ENCODE results near the gene PLPP1.
"Not testable (repeated sequence)": the region's sequence is repeated elsewhere in the genome, so short reads cannot be mapped to it uniquely, and the experiment has no call there.

Gene PLPP1

GRCh38 chr5:55541056-55541635, 6.4 kb upstream of the PLPP1 start:
- DNase-seq = no peak

- DNase-seq = no peak
Measured at GRCh38 chr5:55540525-55540924, 5.8 kb upstream of the PLPP1 start.

- no peak for DNase-seq
Measured at GRCh38 chr5:55540024-55540423, 5.3 kb upstream of the PLPP1 start.

GRCh38 chr5:55538661-55539060, 3.9 kb upstream of the PLPP1 start:
- no peak for DNase-seq

GRCh38 chr5:55537315-55537714, 2.6 kb upstream of the PLPP1 start:
- not testable (repeated sequence) for DNase-seq

- DNase-seq = peak in 1 of 2 experiments; percentile 72
Measured at GRCh38 chr5:55535199-55535905, 588 bp upstream of the PLPP1 start.

- DNase-seq = peak in 1 of 2 experiments; percentile 71
Measured at GRCh38 chr5:55533521-55534435, 986 bp downstream of the PLPP1 start.

- no peak for DNase-seq
Measured at GRCh38 chr5:55530669-55531068, 4.1 kb downstream of the PLPP1 start.

GRCh38 chr5:55524816-55525215, 9.9 kb downstream of the PLPP1 start:
- DNase-seq = no peak

- no peak for DNase-seq
Measured at GRCh38 chr5:55523293-55523692, 11.5 kb downstream of the PLPP1 start.

- no peak for DNase-seq
Measured at GRCh38 chr5:55521881-55522280, 12.9 kb downstream of the PLPP1 start.

- no peak for DNase-seq
Measured at GRCh38 chr5:55520117-55520839, 14.5 kb downstream of the PLPP1 start.

- DNase-seq = no peak
Measured at GRCh38 chr5:55518831-55519390, 15.9 kb downstream of the PLPP1 start.

GRCh38 chr5:55517804-55518203, 17.0 kb downstream of the PLPP1 start:
- no peak for DNase-seq

GRCh38 chr5:55511010-55511409, 23.8 kb downstream of the PLPP1 start:
- DNase-seq = no peak

- no peak for DNase-seq
Measured at GRCh38 chr5:55510523-55510880, 24.3 kb downstream of the PLPP1 start.

- DNase-seq = no peak
Measured at GRCh38 chr5:55509796-55510522, 24.8 kb downstream of the PLPP1 start.

- DNase-seq = no peak
Measured at GRCh38 chr5:55509097-55509496, 25.7 kb downstream of the PLPP1 start.

GRCh38 chr5:55507574-55507973, 27.2 kb downstream of the PLPP1 start:
- DNase-seq = no peak

- not testable (repeated sequence) for DNase-seq
Measured at GRCh38 chr5:55505711-55506110, 29.1 kb downstream of the PLPP1 start.

GRCh38 chr5:55503917-55504316, 30.8 kb downstream of the PLPP1 start:
- not testable (repeated sequence) for DNase-seq

GRCh38 chr5:55502759-55503158, 32.0 kb downstream of the PLPP1 start:
- no peak for DNase-seq

All from SW 1271 (cell line).